Smooth muscle cell (in vitro differentiated cells): ENCODE results near the gene EEFSEC. TPM values are rescaled to one million over a fixed set of nuclear protein-coding genes. Genes with fewer than 3 reads are reported as not detected.

Experiments
- DNase-seq: peaks from one replicate; lab custom pipeline; 2025; ENCODE audit not compliant: unreplicated experiment; lab: John Stamatoyannopoulos, UW
- H2AFZ ChIP-seq: fragments of 200-600 bp; sonication (generic); 2 replicates; pipeline ENCODE4 v1.6.0; 2016; ENCODE audit warnings: antibody characterized with exemption, low read depth, mild to moderate bottlenecking
- H3F3A ChIP-seq: fragments of 200-600 bp; sonication (generic); 2 replicates; pipeline ENCODE4 v1.6.0; 2017; ENCODE audit warnings: antibody characterized with exemption, low read depth
- H3K27ac ChIP-seq: fragments of 200-600 bp; sonication (generic); 2 replicates; pipeline ENCODE4 v1.5.1; 2016; ENCODE audit warnings: low read depth, mild to moderate bottlenecking
- H3K27me3 ChIP-seq: fragments of 200-600 bp; sonication (generic); 2 replicates; pipeline ENCODE4 v1.6.1; 2016; ENCODE audit warnings: low read depth, mild to moderate bottlenecking
- H3K36me3 ChIP-seq: fragments of 200-600 bp; sonication (generic); 2 replicates; pipeline ENCODE4 v1.5.1; 2016; ENCODE audit warnings: low read depth
- H3K4me1 ChIP-seq: fragments of 200-600 bp; sonication (generic); 2 replicates; pipeline ENCODE4 v1.5.1; 2016; ENCODE audit warnings: low read depth
- H3K4me2 ChIP-seq: fragments of 200-600 bp; sonication (generic); 2 replicates; pipeline ENCODE4 v1.6.0; 2016; ENCODE audit warnings: mild to moderate bottlenecking
- H3K4me3 ChIP-seq: fragments of 200-600 bp; sonication (generic); 2 replicates; pipeline ENCODE4 v1.5.1; 2016; ENCODE audit warnings: mild to moderate bottlenecking
- H3K79me2 ChIP-seq: fragments of 200-600 bp; sonication (generic); 2 replicates; pipeline ENCODE4 v1.6.0; 2016; ENCODE audit warnings: low read depth, mild to moderate bottlenecking
- H3K9ac ChIP-seq: fragments of 200-600 bp; sonication (generic); 2 replicates; pipeline ENCODE4 v1.6.0; 2016; ENCODE audit warnings: low read depth
- H3K9me3 ChIP-seq: fragments of 200-600 bp; sonication (generic); replicated peaks from 2 replicates; pipeline ENCODE4 v1.5.1; 2016; ENCODE audit warnings: low read depth
- H4K20me1 ChIP-seq: fragments of 200-600 bp; sonication (generic); 2 replicates; pipeline ENCODE4 v1.6.0; 2016; ENCODE audit warnings: low read depth
- CTCF ChIP-seq: fragments of 200-600 bp; sonication (generic); IDR thresholded peaks from 2 replicates; pipeline ENCODE4 v1.5.1; 2017; ENCODE audit warnings: borderline replicate concordance, mild to moderate bottlenecking, antibody characterized with exemption; ENCODE audit not compliant: insufficient read depth, poor library complexity, severe bottlenecking
- WGBS: methylation state at CpG from one replicate; pipeline ENCODE4 v1.1.7; 2016; ENCODE audit warnings: low lambda C conversion rate; 5-methylcytosine and 5-hydroxymethylcytosine counted together
- polyA plus RNA-seq: library from polyadenylated mRNA; unstranded; fragments of >200 nt; fragmentation: Nextera tagmentation; extraction: Ambion mirVana; gene quantifications from 2 replicates; pipeline ENCODE4 v1.2.1, GENCODE V29; 2016
- total RNA-seq: library from RNA; depleted of rRNA; stranded (reverse); fragments of >200 nt; gene quantifications from 2 replicates; pipeline ENCODE4 v1.2.3, GENCODE V29; 2014

EEFSEC gene
- total and polyA plus RNA-seq, 2 experiments from 2014 or later: 12.4 to 17.1 TPM

DNA sequence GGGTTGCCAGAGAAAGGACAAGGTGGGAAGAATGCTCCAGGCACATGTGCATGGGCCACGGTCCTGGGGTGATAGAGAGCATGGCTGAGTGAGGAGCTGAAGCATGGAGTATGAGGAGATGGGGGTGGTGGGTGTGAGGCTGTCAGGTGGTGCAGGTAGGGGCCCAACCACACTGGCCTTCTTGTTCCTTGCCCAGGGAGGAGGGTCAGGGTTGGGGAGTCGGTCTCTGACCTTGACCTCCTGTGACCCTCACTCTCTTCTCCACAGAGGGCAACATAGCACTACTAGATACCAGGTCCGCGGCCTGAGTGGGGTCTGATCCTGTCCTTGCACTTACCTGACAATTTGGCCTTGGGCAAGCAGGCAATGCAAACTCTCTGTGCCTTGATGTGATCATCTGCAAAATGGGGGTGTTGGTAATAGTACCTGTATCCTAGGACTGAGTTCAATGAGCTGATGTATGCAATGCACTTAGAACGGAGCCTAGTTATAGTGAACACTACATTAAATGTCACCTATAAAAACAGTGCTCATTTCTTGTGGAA, 75.2 kb downstream of the EEFSEC start:
- Histone ChIP-seq H3K9me3 (no peaks in the 10 kb centered on the region), H3K4me2 (no peak overlapping the region), H3K4me3 (no peak overlapping the region), H3K9ac (no peak overlapping the region), H2AFZ (no peak overlapping the region), H3F3A (no peaks in the 10 kb centered on the region), H3K79me2 (no peaks in the 10 kb centered on the region), H3K4me1 (no peaks in the 10 kb centered on the region), H3K36me3 (no peaks in the 10 kb centered on the region), H3K27ac (no peak overlapping the region), H3K27me3 (no peaks in the 10 kb centered on the region), H4K20me1 (peaks cover 30% of the 10 kb centered on the region)
- no peak for TF ChIP-seq CTCF
- 97% methylated on average over 5 of the region's 5 CpGs for WGBS
- no peak for DNase-seq

DNA sequence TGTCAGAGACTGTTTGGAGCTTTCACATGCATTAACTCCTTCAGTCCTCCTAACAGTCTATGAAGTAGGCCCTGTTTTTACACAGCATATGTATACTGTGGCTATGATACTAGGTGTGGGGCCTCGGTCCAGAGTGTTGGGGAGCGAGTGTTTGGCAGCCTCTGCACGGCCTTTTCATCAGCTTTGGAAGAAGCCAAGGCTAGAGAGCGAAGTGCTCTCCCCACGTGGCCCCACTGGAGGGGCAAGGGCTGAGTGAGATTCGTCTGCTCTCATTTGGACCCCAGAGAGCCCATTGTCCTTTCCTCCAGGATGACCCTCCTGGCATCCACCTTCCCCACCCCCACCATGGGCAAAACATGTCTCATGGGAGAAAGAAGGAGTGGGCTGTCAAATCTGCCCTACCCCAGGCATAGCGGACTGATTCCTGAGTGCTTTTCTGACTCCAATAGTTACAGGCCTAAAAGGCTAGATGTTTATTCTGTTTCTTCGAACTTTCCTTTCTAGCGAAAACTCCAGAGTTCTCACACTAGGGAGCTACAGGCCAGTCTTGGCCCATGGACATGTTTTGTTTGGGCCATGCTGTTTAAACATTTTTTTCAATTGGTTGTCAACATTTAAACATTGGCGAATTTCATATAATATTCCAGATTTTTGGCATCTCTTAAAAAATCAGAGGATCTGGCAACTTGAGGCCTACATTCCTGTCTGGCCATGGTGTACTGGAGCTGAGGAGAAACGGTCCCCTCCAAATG, 76.0 kb downstream of the EEFSEC start:
- no peak overlapping the region for H3K27ac ChIP-seq
- H3K4me2 ChIP-seq: no peak overlapping the region
- H3K4me3 ChIP-seq: no peak overlapping the region
- no peaks in the 10 kb centered on the region for H3K9me3 ChIP-seq
- WGBS: 94% methylated on average over 11 of the region's 11 CpGs
- no peaks in the 10 kb centered on the region for H3K27me3 ChIP-seq
- H3F3A ChIP-seq: no peaks in the 10 kb centered on the region
- H3K9ac ChIP-seq: no peak overlapping the region
- no peak for DNase-seq
- no peaks in the 10 kb centered on the region for H3K4me1 ChIP-seq
- no peak overlapping the region for H2AFZ ChIP-seq
- H4K20me1 ChIP-seq: peaks cover 35% of the 10 kb centered on the region
- no peak for TF ChIP-seq CTCF
- H3K36me3 ChIP-seq: no peaks in the 10 kb centered on the region
- H3K79me2 ChIP-seq: no peaks in the 10 kb centered on the region

GRCh38 chr3:128231606-128232005, 78.3 kb downstream of the EEFSEC start:
- no peak for DNase-seq
- H3K27me3 ChIP-seq: no peaks in the 10 kb centered on the region

More at GRCh38 chr3:128231606-128232005, 78.3 kb downstream of the EEFSEC start:
- 46% methylated on average over 6 of the region's 6 CpGs for WGBS
- Histone ChIP-seq H3K4me3 (no peak overlapping the region), H3K27ac (no peak overlapping the region), H4K20me1 (peaks cover 36% of the 10 kb centered on the region), H3K79me2 (no peaks in the 10 kb centered on the region), H3K4me2 (no peak overlapping the region), H3K4me1 (no peaks in the 10 kb centered on the region), H3K9ac (no peak overlapping the region), H3K36me3 (no peaks in the 10 kb centered on the region), H3F3A (no peaks in the 10 kb centered on the region), H3K9me3 (no peaks in the 10 kb centered on the region), H2AFZ (no peak overlapping the region)
- no peak for TF ChIP-seq CTCF
